IMR-90 (cell line): ENCODE results near the gene CFAP61. TPM values are rescaled to one million over a fixed set of nuclear protein-coding genes. Genes with fewer than 3 reads are reported as not detected.
A peak's percentile ranks its signal among the peaks of the same experiment; 100 is the strongest.

Experiments used
- ATAC-seq: fragments of 200-7000 bp; cut with Tn5 transposase; 2 replicates; pipeline ENCODE4 v1.9.1; 2020; ENCODE audit warnings: low read depth, mild to moderate bottlenecking, moderate library complexity
- BruUV-seq: library from RNA; stranded (reverse); fragments of 400-500 nt; replicated peaks from 2 replicates; lab custom pipeline; 2021; lab: Mats Ljungman, UMichigan
- CTCF ChIA-PET: fragments of 300-600 bp; formaldehyde crosslinking; extraction: SDS; loops from one replicate; lab custom pipeline; 2021; ENCODE audit warnings: antibody characterized with exemption; lab: Yijun Ruan, JAX
- POLR2A ChIA-PET: fragments of 300-600 bp; sonication (Branson Sonifier 250); formaldehyde crosslinking; loops from one replicate; lab custom pipeline; 2022; ENCODE audit warnings: antibody characterized with exemption; ENCODE audit not compliant: unreplicated experiment; lab: Charles Lee
- DNase-seq: peaks from one replicate; pipeline ENCODE4 v3.0.0; 2013
- H2AFZ ChIP-seq: replicated peaks from 2 replicates; pipeline ENCODE3; 2013; ENCODE audit warnings: low read length, mild to moderate bottlenecking; ENCODE audit not compliant: poor library complexity
- H2AK5ac ChIP-seq: 2 replicates; pipeline ENCODE4 v1.6.1; 2013; ENCODE audit warnings: low read depth, low read length, inconsistent platforms
- H2AK9ac ChIP-seq: replicated peaks from 2 replicates; pipeline ENCODE3; 2013; ENCODE audit warnings: mild to moderate bottlenecking, low read depth, low read length, moderate library complexity; ENCODE audit not compliant: poor library complexity
- H2BK120ac ChIP-seq: 2 replicates; pipeline ENCODE4 v1.6.1; 2013; ENCODE audit warnings: low read depth, low read length, inconsistent platforms
- H2BK15ac ChIP-seq: 3 replicates; pipeline ENCODE4 v1.6.1; 2013; ENCODE audit warnings: low read depth, low read length, inconsistent platforms
- H2BK20ac ChIP-seq: 2 replicates; pipeline ENCODE4 v1.6.1; 2013; ENCODE audit warnings: low read depth, mild to moderate bottlenecking, inconsistent platforms, low read length, moderate library complexity
- H2BK5ac ChIP-seq: 2 replicates; pipeline ENCODE4 v1.6.1; 2013; ENCODE audit warnings: mild to moderate bottlenecking, low read depth, low read length, inconsistent platforms; ENCODE audit not compliant: poor library complexity, severe bottlenecking
- H3K14ac ChIP-seq: replicated peaks from 2 replicates; pipeline ENCODE4 v1.6.1; 2013; ENCODE audit warnings: low read depth, low read length, inconsistent platforms
- H3K18ac ChIP-seq: 2 replicates; pipeline ENCODE4 v1.6.1; 2013; ENCODE audit warnings: low read depth, low read length, control low read depth
- H3K23ac ChIP-seq: 2 replicates; pipeline ENCODE4 v1.6.1; 2013; ENCODE audit warnings: low read depth, low read length, inconsistent platforms
- H3K27ac ChIP-seq: 2 replicates; pipeline ENCODE4 v1.5.1; 2013; ENCODE audit warnings: mild to moderate bottlenecking, control low read depth, low read length; ENCODE audit not compliant: insufficient read depth
- H3K27me3 ChIP-seq: 2 replicates; pipeline ENCODE4 v1.6.1; 2013; ENCODE audit warnings: low read length; ENCODE audit not compliant: control insufficient read depth, insufficient read depth
- H3K36me3 ChIP-seq: 2 replicates; pipeline ENCODE4 v1.6.1; 2013; ENCODE audit warnings: low read length, mixed read lengths; ENCODE audit not compliant: control insufficient read depth, insufficient read depth
- H3K4ac ChIP-seq: 2 replicates; pipeline ENCODE4 v1.6.1; 2013; ENCODE audit warnings: low read depth, low read length, inconsistent platforms
- H3K4me1 ChIP-seq: 2 replicates; pipeline ENCODE4 v1.6.1; 2013; ENCODE audit warnings: low read length, mixed read lengths; ENCODE audit not compliant: control insufficient read depth, insufficient read depth
- H3K4me2 ChIP-seq: 2 replicates; pipeline ENCODE4 v1.6.1; 2013; ENCODE audit warnings: low read depth, mild to moderate bottlenecking, control low read depth, low read length, moderate library complexity
- H3K4me3 ChIP-seq: 2 replicates; pipeline ENCODE4 v1.5.1; 2013; ENCODE audit warnings: low read depth, mild to moderate bottlenecking, control low read depth, low read length, moderate library complexity; ENCODE audit not compliant: insufficient read depth
- H3K56ac ChIP-seq: 2 replicates; pipeline ENCODE4 v1.6.1; 2013; ENCODE audit warnings: low read length, inconsistent platforms; ENCODE audit not compliant: insufficient read depth; ENCODE audit errors: extremely low read depth
- H3K79me1 ChIP-seq, 2 experiments: 2 replicates each; pipeline ENCODE4 v1.6.1; 2013; ENCODE audit warnings: low read length in 2 of 2, inconsistent platforms in 1 of 2, low read depth in 1 of 2
- H3K9ac ChIP-seq: 2 replicates; pipeline ENCODE4 v1.6.1; 2013; ENCODE audit warnings: low read depth, low read length, control low read depth
- H3K9me1 ChIP-seq: 2 replicates; pipeline ENCODE4 v1.6.1; 2013; ENCODE audit warnings: low read length, inconsistent platforms; ENCODE audit not compliant: insufficient read depth
- H3K9me3 ChIP-seq: 2 replicates; pipeline ENCODE4 v1.6.1; 2013; ENCODE audit warnings: low read length; ENCODE audit not compliant: control insufficient read depth, insufficient read depth
- H4K20me1 ChIP-seq: 2 replicates; pipeline ENCODE4 v1.6.1; 2013; ENCODE audit warnings: low read length, inconsistent platforms; ENCODE audit not compliant: insufficient read depth
- H4K5ac ChIP-seq: 2 replicates; pipeline ENCODE4 v1.6.1; 2013; ENCODE audit warnings: mild to moderate bottlenecking, low read depth, low read length, control low read depth
- H4K8ac ChIP-seq, 2 experiments: 2 replicates each; pipeline ENCODE4 v1.6.1; 2013; ENCODE audit warnings: low read depth in 2 of 2, low read length in 2 of 2, control low read depth in 1 of 2, inconsistent platforms in 1 of 2
- H4K91ac ChIP-seq: 2 replicates; pipeline ENCODE4 v1.6.1; 2013; ENCODE audit warnings: low read depth, low read length, inconsistent platforms; ENCODE audit not compliant: insufficient read depth
- CHD1 ChIP-seq: IDR thresholded peaks from 2 replicates; pipeline ENCODE4 v1.6.1; 2012; ENCODE audit warnings: low read depth, low read length, improper control_type of control experiment
- FOS ChIP-seq: fragments of 150-350 bp; IDR thresholded peaks from 2 replicates; pipeline ENCODE4 v1.6.1; 2016; ENCODE audit warnings: low read depth, low read length
- MAFK ChIP-seq: IDR thresholded peaks from 2 replicates; pipeline ENCODE4 v1.6.1; 2012; ENCODE audit warnings: low read depth, low read length, improper control_type of control experiment
- MXI1 ChIP-seq: IDR thresholded peaks from 2 replicates; pipeline ENCODE4 v1.6.1; 2012; ENCODE audit warnings: low read depth, mild to moderate bottlenecking, low read length, moderate library complexity, borderline replicate concordance
- WGBS, 2 experiments: methylation state at CpG; one replicate each; pipeline versions ENCODE4 v1.1.5 to v1.1.7; 2013; ENCODE audit warnings: missing lambda C conversion rate in 2 of 2; ENCODE audit not compliant: insufficient read length in 1 of 2; ENCODE audit errors: extremely low coverage in 2 of 2; 5-methylcytosine and 5-hydroxymethylcytosine counted together
- dilution Hi-C: fragments of 300-500 bp; cut with HindIII; formaldehyde crosslinking; loops from one replicate; pipeline ENCODE4 v1.14.3; 2018; ENCODE audit warnings: low sequenced_read_pairs; ENCODE audit not compliant: unreplicated experiment
- in situ Hi-C: fragments of 300-500 bp; cut with MboI; formaldehyde crosslinking; loops from 3 replicates; pipeline ENCODE4 v1.14.3; 2019; ENCODE audit warnings: low sequenced_read_pairs, inconsistent platforms, mixed read lengths
- intact Hi-C: fragments of 100-400 bp; cut with micrococcal nuclease; formaldehyde crosslinking; loops from 2 replicates; pipeline ENCODE4 v1.10.0; 2022
- polyA plus RNA-seq, 3 experiments: library from polyadenylated mRNA; depleted of rRNA; stranded (reverse); fragments of >200 nt; gene quantifications; 2 replicates each; pipeline ENCODE4 v1.2.3, GENCODE V29; 2012; ENCODE audit warnings: low replicate concordance in 1 of 3
- total RNA-seq: library from RNA; depleted of rRNA; stranded (reverse); fragments of >200 nt; gene quantifications from 2 replicates; pipeline ENCODE4 v1.2.3, GENCODE V29; 2012
- TF ChIP-seq, protein P1 (sequence below): fragments of 150-350 bp; IDR thresholded peaks from 2 replicates; pipeline ENCODE4 v1.6.1; 2017; ENCODE audit warnings: mild to moderate bottlenecking, antibody characterized with exemption, low read length, low read depth
- TF ChIP-seq, protein P2 (sequence below): conservative IDR thresholded peaks from 2 replicates; pipeline ENCODE4 v1.5.1; 2012; ENCODE audit warnings: mild to moderate bottlenecking, low read depth, low read length, improper control_type of control experiment
- TF ChIP-seq, protein P3 (sequence below): fragments of 150-350 bp; IDR thresholded peaks from 2 replicates; pipeline ENCODE4 v1.6.1; 2016; ENCODE audit warnings: low read depth, mild to moderate bottlenecking, low read length, moderate library complexity, borderline replicate concordance

Gene CFAP61
- total and polyA plus RNA-seq, 2 of the 4 experiments (the other 2 are of a cell fraction), result 0.07 TPM; not detected in 1

DNA sequence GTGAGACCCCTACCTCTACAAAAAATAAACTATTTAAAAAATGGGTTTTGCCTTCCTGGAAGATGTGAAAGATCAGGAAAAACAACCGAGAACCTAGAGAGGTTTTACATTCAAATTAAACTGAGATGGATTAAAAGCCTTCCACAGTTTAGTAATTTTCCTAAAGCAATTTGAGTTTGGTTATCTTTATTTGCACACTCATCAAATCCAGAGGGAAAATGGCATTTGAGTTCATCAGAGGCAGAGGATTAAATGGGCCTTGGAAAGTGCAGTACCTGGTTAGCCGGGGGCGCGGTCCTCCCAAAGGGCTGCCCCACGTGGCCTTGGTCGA lies 158.6 kb downstream of the CFAP61 start:
- Histone ChIP-seq H2AK9ac (no peak overlapping the region), H3K9ac (no peak overlapping the region), H3K9me3 (no peaks in the 10 kb centered on the region), H2BK120ac (no peak overlapping the region), H3K36me3 (no peaks in the 10 kb centered on the region), H3K4me3 (no peak overlapping the region), H3K14ac (no peak overlapping the region), H3K4me1 (no peaks in the 10 kb centered on the region), H4K20me1 (no peaks in the 10 kb centered on the region; the same call in 1 of the 2 replicates), H2AFZ (no peak overlapping the region), H2BK5ac (no peak overlapping the region), H2BK20ac (no peak overlapping the region), H3K79me1 (no peaks in the 10 kb centered on the region), H3K56ac (no peak overlapping the region), H3K23ac (no peak overlapping the region), H3K27ac (no peak overlapping the region), H3K9me1 (no peaks in the 10 kb centered on the region), H2BK15ac (no peak overlapping the region), H4K5ac (no peak overlapping the region), H2AK5ac (no peak overlapping the region), H3K4me2 (no peak overlapping the region), H4K8ac (no peak overlapping the region), H3K4ac (no peak overlapping the region), H3K27me3 (no peaks in the 10 kb centered on the region; the same call in none of the 2 replicates), H3K18ac (no peak overlapping the region), H4K91ac (no peak overlapping the region)
- TF ChIP-seq, protein P1, sequence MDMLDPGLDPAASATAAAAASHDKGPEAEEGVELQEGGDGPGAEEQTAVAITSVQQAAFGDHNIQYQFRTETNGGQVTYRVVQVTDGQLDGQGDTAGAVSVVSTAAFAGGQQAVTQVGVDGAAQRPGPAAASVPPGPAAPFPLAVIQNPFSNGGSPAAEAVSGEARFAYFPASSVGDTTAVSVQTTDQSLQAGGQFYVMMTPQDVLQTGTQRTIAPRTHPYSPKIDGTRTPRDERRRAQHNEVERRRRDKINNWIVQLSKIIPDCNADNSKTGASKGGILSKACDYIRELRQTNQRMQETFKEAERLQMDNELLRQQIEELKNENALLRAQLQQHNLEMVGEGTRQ, result no peak
- TF ChIP-seq CHD1 (no peak), MAFK (peak; percentile 52; the same call in 1 of the 2 replicates), MXI1 (no peak), FOS (no peak)
- TF ChIP-seq, protein P2, sequence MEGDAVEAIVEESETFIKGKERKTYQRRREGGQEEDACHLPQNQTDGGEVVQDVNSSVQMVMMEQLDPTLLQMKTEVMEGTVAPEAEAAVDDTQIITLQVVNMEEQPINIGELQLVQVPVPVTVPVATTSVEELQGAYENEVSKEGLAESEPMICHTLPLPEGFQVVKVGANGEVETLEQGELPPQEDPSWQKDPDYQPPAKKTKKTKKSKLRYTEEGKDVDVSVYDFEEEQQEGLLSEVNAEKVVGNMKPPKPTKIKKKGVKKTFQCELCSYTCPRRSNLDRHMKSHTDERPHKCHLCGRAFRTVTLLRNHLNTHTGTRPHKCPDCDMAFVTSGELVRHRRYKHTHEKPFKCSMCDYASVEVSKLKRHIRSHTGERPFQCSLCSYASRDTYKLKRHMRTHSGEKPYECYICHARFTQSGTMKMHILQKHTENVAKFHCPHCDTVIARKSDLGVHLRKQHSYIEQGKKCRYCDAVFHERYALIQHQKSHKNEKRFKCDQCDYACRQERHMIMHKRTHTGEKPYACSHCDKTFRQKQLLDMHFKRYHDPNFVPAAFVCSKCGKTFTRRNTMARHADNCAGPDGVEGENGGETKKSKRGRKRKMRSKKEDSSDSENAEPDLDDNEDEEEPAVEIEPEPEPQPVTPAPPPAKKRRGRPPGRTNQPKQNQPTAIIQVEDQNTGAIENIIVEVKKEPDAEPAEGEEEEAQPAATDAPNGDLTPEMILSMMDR, result no peak
- TF ChIP-seq, protein P3, sequence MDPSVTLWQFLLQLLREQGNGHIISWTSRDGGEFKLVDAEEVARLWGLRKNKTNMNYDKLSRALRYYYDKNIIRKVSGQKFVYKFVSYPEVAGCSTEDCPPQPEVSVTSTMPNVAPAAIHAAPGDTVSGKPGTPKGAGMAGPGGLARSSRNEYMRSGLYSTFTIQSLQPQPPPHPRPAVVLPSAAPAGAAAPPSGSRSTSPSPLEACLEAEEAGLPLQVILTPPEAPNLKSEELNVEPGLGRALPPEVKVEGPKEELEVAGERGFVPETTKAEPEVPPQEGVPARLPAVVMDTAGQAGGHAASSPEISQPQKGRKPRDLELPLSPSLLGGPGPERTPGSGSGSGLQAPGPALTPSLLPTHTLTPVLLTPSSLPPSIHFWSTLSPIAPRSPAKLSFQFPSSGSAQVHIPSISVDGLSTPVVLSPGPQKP, result no peak
- WGBS, 2 experiments, result no CpG with 5 or more reads among the region's 6 CpGs
- BruUV-seq, result no TSS peak
- intact Hi-C loops, result no loop called here
- in situ Hi-C loops, result no loop called here
- no peak for DNase-seq
- no peak for ATAC-seq
- POLR2A ChIA-PET, result no interaction called here
- CTCF ChIA-PET, result no interaction called here
- dilution Hi-C loops, result no loop called here
